ENCODE measurements around the gene CAPN1.

GRCh38 chr11:65181569-65182257 is at the start of gene CAPN1:
- TF ChIP-seq CTCF (conservative IDR thresholded peaks at IDR 0.05 in 1 of 2, IDR thresholded peaks at IDR 0.05 in 1 of 2; ENCODE audit: extremely low read depth in 1 of 2, insufficient read depth in 1 of 2, low read depth in 1 of 2, low read length in 2 of 2): no peak
- no peak for TF ChIP-seq EZH2 (IDR thresholded peaks at IDR 0.05; ENCODE audit: borderline replicate concordance, low read length)

Data from mammary epithelial cell (primary cell).